IMR-90 (cell line): Measurements from ENCODE around the gene KCNC2.

Source experiments
- CEBPB ChIP-seq: IDR thresholded peaks from 2 replicates; pipeline ENCODE4 v1.6.1; 2012; ENCODE audit warnings: low read depth, low read length, improper control_type of control experiment
- CTCF ChIP-seq: conservative IDR thresholded peaks from 2 replicates; pipeline ENCODE4 v1.5.1; 2012; ENCODE audit warnings: mild to moderate bottlenecking, low read depth, low read length, improper control_type of control experiment
- POLR2A ChIP-seq: IDR thresholded peaks from 2 replicates; pipeline ENCODE4 v1.6.1; 2012; ENCODE audit warnings: mild to moderate bottlenecking, low read depth, low read length
- RAD21 ChIP-seq: IDR thresholded peaks from 2 replicates; pipeline ENCODE4 v1.6.1; 2012; ENCODE audit warnings: low read length, improper control_type of control experiment
- SMC3 ChIP-seq: fragments of 150-350 bp; IDR thresholded peaks from 2 replicates; pipeline ENCODE4 v1.6.1; 2016; ENCODE audit warnings: low read depth, mild to moderate bottlenecking, antibody characterized with exemption, low read length, moderate library complexity

- TF ChIP-seq CTCF, result no peak
- no peak for TF ChIP-seq SMC3
- TF ChIP-seq POLR2A, result no peak
- no peak for TF ChIP-seq CEBPB
- TF ChIP-seq RAD21, result no peak
Measured at GRCh38 chr12:75184516-75184915, 25.1 kb downstream of the KCNC2 start.
